Right renal cortex interstitium (tissue), 3 donors: Measurements from ENCODE around the gene TNNC1. TPM values are rescaled to one million over a fixed set of nuclear protein-coding genes. Genes with fewer than 3 reads are reported as not detected.

Experiments used
- DNase-seq, 3 donors: peaks; one replicate each; pipeline ENCODE4 v3.0.0-alpha.2; 2013; ENCODE audit warnings: low read depth in 3 of 3, low spot score in 2 of 3
- polyA plus RNA-seq, 3 donors: library from polyadenylated mRNA; unstranded; fragments of 120-200 nt; gene quantifications; one replicate each; pipeline ENCODE4 v1.2.1, GENCODE V29; 2013; ENCODE audit not compliant: insufficient read length in 3 of 3

Gene TNNC1
- polyA plus RNA-seq, 3 donors, result 8.8 to 9.6 (median 9.6) TPM

GRCh38 chr3:52402706-52403270 lies 51.1 kb downstream of the TNNC1 start:
- DNase-seq, result no peak

GRCh38 chr3:52402101-52402521 lies 51.7 kb downstream of the TNNC1 start:
- no peak for DNase-seq

GRCh38 chr3:52401551-52401950 lies 52.3 kb downstream of the TNNC1 start:
- DNase-seq, result no peak

Other genes with a start within 250 kb of the TNNC1 start
- under 1 TPM in 2 of 3 donors, not detected in 1; 0.11 to 0.18 TPM for gene TLR9, start 228.4 kb downstream of the TNNC1 start, polyA plus RNA-seq
- gene TWF2, start 214.9 kb downstream of the TNNC1 start, polyA plus RNA-seq, result 10 to 100 TPM; 23.1 to 28.6 (median 25.2) TPM
- gene PPM1M, start 208.3 kb downstream of the TNNC1 start, polyA plus RNA-seq, result 10 to 100 TPM; 18.5 to 20.1 (median 18.7) TPM
- 100 to 1,000 TPM; 110 to 117 (median 116) TPM for gene WDR82, start 175.4 kb downstream of the TNNC1 start, polyA plus RNA-seq
- 10 to 100 TPM; 26.7 to 29.8 (median 27.6) TPM for gene GLYCTK, start 166.2 kb downstream of the TNNC1 start, polyA plus RNA-seq
- 1 to 10 TPM; 6.5 to 8.1 (median 6.9) TPM for gene DNAH1, start 137.7 kb downstream of the TNNC1 start, polyA plus RNA-seq
- gene BAP1, start 44.0 kb downstream of the TNNC1 start, polyA plus RNA-seq, result 10 to 100 TPM; 69.2 to 81.4 (median 80.1) TPM
- 1 to 10 TPM; 7.6 to 8.8 (median 8.1) TPM for gene PHF7, start 43.4 kb downstream of the TNNC1 start, polyA plus RNA-seq
- 10 to 100 TPM; 27.2 to 31.3 (median 29.1) TPM for gene SEMA3G, start 8.9 kb downstream of the TNNC1 start, polyA plus RNA-seq
- 10 to 100 TPM; 80.0 to 97.7 (median 88.3) TPM for gene NISCH, start 1.6 kb upstream of the TNNC1 start, polyA plus RNA-seq
- 10 to 100 TPM; 30.5 to 34.8 (median 34.8) TPM for gene STAB1, start 41.3 kb upstream of the TNNC1 start, polyA plus RNA-seq
- gene NT5DC2, start 79.8 kb upstream of the TNNC1 start, polyA plus RNA-seq, result 100 to 1,000 TPM; 142 to 162 (median 158) TPM
- gene UQCC5, start 82.6 kb upstream of the TNNC1 start, polyA plus RNA-seq, result 10 to 100 TPM; 15.2 to 17.2 (median 15.2) TPM
- 10 to 100 TPM; 56.4 to 63.4 (median 58.7) TPM for gene PBRM1, start 231.9 kb upstream of the TNNC1 start, polyA plus RNA-seq
- gene GNL3, start 232.0 kb upstream of the TNNC1 start, polyA plus RNA-seq, result 100 to 1,000 TPM in 1 of 3 donors, 10 to 100 TPM in 2; 95.2 to 107 (median 98.3) TPM